WTC11 (cell line): ENCODE measurements around the gene ZPR1. TPM values are rescaled to one million over a fixed set of nuclear protein-coding genes. Genes with fewer than 3 reads are reported as not detected.

ENCODE experiments used
- ETV6 ChIP-seq: sonication (generic); formaldehyde crosslinking; IDR thresholded peaks from 2 replicates; pipeline ENCODE4 v1.8.1; 2022; ENCODE audit warnings: mild to moderate bottlenecking, missing genetic modification reagents
- total RNA-seq: library from RNA; stranded (reverse); gene quantifications from 3 replicates; pipeline ENCODE4 v1.2.3, GENCODE V29; 2021
- TF ChIP-seq, protein P1 (sequence below): sonication (generic); formaldehyde crosslinking; IDR thresholded peaks from 2 replicates; pipeline ENCODE4 v1.8.1; 2023; ENCODE audit warnings: mild to moderate bottlenecking, missing genetic modification reagents, moderate library complexity

ZPR1 gene
- total RNA-seq, 1 experiment from 2014 or later: 59.6 TPM

DNA sequence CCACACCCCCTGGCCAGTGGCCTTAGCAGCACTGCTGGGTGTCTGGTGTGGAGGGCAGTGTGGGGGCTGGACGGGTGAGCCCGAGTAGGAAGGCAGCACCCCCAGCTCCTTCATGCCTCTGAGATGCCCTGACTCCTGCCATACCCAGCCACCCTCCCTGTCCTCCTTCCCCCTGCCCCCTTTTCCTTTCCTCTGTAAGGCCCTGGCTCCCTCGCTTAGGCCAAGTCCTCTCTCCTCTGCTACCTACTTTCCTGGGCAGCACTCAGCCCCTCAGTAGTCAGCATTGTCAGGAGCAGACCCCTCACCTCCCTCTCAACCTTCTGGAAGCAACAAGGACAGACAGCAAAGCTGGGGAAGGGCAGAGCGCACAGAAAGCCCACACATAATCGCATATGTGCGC, 63.0 kb downstream of the ZPR1 start (continued):
- no peak for TF ChIP-seq ETV6 (CRISPR knock-in tag)
- TF ChIP-seq, protein P1, sequence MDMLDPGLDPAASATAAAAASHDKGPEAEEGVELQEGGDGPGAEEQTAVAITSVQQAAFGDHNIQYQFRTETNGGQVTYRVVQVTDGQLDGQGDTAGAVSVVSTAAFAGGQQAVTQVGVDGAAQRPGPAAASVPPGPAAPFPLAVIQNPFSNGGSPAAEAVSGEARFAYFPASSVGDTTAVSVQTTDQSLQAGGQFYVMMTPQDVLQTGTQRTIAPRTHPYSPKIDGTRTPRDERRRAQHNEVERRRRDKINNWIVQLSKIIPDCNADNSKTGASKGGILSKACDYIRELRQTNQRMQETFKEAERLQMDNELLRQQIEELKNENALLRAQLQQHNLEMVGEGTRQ: no peak

Other genes with a start within 250 kb of the ZPR1 start
- 20.7 to 24.6 TPM (median 22.4 TPM) in 3 replicates for gene BUD13, start 15.0 kb downstream of the ZPR1 start, total RNA-seq
- 0.09 to 0.32 TPM (median 0.20 TPM) in 3 replicates for gene APOA5, start 3.9 kb upstream of the ZPR1 start, total RNA-seq
- gene APOA4, start 35.3 kb upstream of the ZPR1 start, total RNA-seq: not detected in 3 replicates
- 2.1 to 3.9 TPM (median 2.5 TPM) in 3 replicates for gene APOC3, start 41.9 kb upstream of the ZPR1 start, total RNA-seq
- 2.1 to 4.4 TPM (median 3.2 TPM) in 3 replicates for gene APOA1, start 49.6 kb upstream of the ZPR1 start, total RNA-seq